Measurements from ENCODE around the gene MYO19.

GRCh38 chr17:36540696-36541095 lies 6.0 kb upstream of the MYO19 start:
- TF ChIP-seq CTCF (conservative IDR thresholded peaks at IDR 0.05; ENCODE audit: low read depth, low read length) (no peak), POLR2A (IDR thresholded peaks at IDR 0.05; ENCODE audit: low read depth, low read length) (no peak), FOS (IDR thresholded peaks at IDR 0.05; ENCODE audit: low read depth, low read length) (no peak), MAFK (IDR thresholded peaks at IDR 0.05; ENCODE audit: low read depth, low read length) (no peak), RCOR1 (IDR thresholded peaks at IDR 0.05; ENCODE audit: insufficient replicate concordance, low read length) (no peak), BHLHE40 (IDR thresholded peaks at IDR 0.05; ENCODE audit: low read depth, low read length) (no peak), RAD21 (IDR thresholded peaks at IDR 0.05; ENCODE audit: low read length) (no peak), SMC3 (IDR thresholded peaks at IDR 0.05; ENCODE audit: low read depth, low read length) (no peak), RFX5 (IDR thresholded peaks at IDR 0.05; ENCODE audit: low read depth, low read length) (no peak), CEBPB (IDR thresholded peaks at IDR 0.05; ENCODE audit: low read depth, low read length) (no peak), MXI1 (IDR thresholded peaks at IDR 0.05; ENCODE audit: borderline replicate concordance, low read depth, low read length) (no peak), ELK1 (IDR thresholded peaks at IDR 0.05; ENCODE audit: borderline replicate concordance, low read depth, low read length) (no peak), CHD1 (IDR thresholded peaks at IDR 0.05; ENCODE audit: low read depth, low read length) (no peak), USF2 (IDR thresholded peaks at IDR 0.05; ENCODE audit: low read depth, low read length) (no peak)

All from IMR-90 (cell line).